Sigmoid colon (tissue), 7 donors: ENCODE data around the gene MAT1A. TPM values are rescaled to one million over a fixed set of nuclear protein-coding genes. Genes with fewer than 3 reads are reported as not detected.
"Not testable (repeated sequence)": the region's sequence is repeated elsewhere in the genome, so short reads cannot be mapped to it uniquely, and the experiment has no call there.

ENCODE experiments used
- DNase-seq: peaks from one replicate; pipeline ENCODE4 v3.0.0-alpha.2; 2019
- H3K27ac ChIP-seq, 4 donors: fragments of 200-600 bp; sonication (generic); one replicate each; pipeline ENCODE4 v1.5.1; 2016 to 2019; ENCODE audit warnings: mild to moderate bottlenecking in 1 of 4
- H3K27me3 ChIP-seq, 3 donors: fragments of 200-600 bp; sonication (generic); one replicate each; pipeline ENCODE4 v1.5.1; 2019; ENCODE audit warnings: mild to moderate bottlenecking in 1 of 3
- H3K36me3 ChIP-seq, 4 donors: fragments of 200-600 bp; sonication (generic); one replicate each; pipeline ENCODE4 v1.5.1; 2016 to 2019
- H3K4me1 ChIP-seq, 4 donors: fragments of 200-600 bp; sonication (generic); one replicate each; pipeline ENCODE4 v1.5.1; 2017 to 2019
- H3K4me3 ChIP-seq, 4 donors: fragments of 200-600 bp; sonication (generic); one replicate each; pipeline ENCODE4 v1.5.1; 2017 to 2019; ENCODE audit warnings: mild to moderate bottlenecking in 2 of 4, moderate library complexity in 1 of 4
- H3K9me3 ChIP-seq, 4 donors: fragments of 200-600 bp in 3 of 4; sonication (generic) in 3 of 4; one replicate each; pipeline versions ENCODE4 v1.5.1 to v1.6.1; 2013 to 2019
- CTCF ChIP-seq, 4 experiments: fragments of 450-650 bp in 3 of 4; fragments of 200-600 bp in 1 of 4; IDR thresholded peaks; one replicate each; pipeline ENCODE4 v1.5.1; 2016 to 2019; ENCODE audit warnings: antibody characterized with exemption in 4 of 4, mild to moderate bottlenecking in 3 of 4, moderate library complexity in 2 of 4
- EP300 ChIP-seq, 4 donors: sonication (generic); formaldehyde crosslinking; IDR thresholded peaks; one replicate each; pipeline ENCODE4 v1.6.1; 2017; ENCODE audit warnings: antibody characterized with exemption in 4 of 4
- POLR2A ChIP-seq, 2 donors: fragments of 450-650 bp; IDR thresholded peaks; one replicate each; pipeline ENCODE4 v1.6.1; 2016; ENCODE audit warnings: antibody characterized with exemption in 2 of 2, mild to moderate bottlenecking in 2 of 2, moderate library complexity in 2 of 2
- POLR2AphosphoS5 ChIP-seq, 4 donors: sonication (generic); formaldehyde crosslinking; IDR thresholded peaks; one replicate each; pipeline ENCODE4 v1.6.1; 2017; ENCODE audit warnings: antibody characterized with exemption in 4 of 4
- WGBS, 2 donors: extraction: QIAGEN DNeasy Blood & Tissue Kit; methylation state at CpG; one replicate each; pipeline ENCODE4 v1.1.7; 2013; 5-methylcytosine and 5-hydroxymethylcytosine counted together
- intact Hi-C: fragments of 100-400 bp; cut with DNase I; formaldehyde crosslinking; loops from one replicate; pipeline ENCODE4 v1.15.1; 2023
- polyA plus RNA-seq, 3 donors: library from polyadenylated mRNA; stranded (reverse); fragments of 200-250 nt; gene quantifications; one replicate each; pipeline ENCODE4 v1.2.3, GENCODE V29; 2013
- total RNA-seq, 4 donors: library from RNA; depleted of rRNA; stranded (reverse); fragments of >200 nt; gene quantifications; one replicate each; pipeline ENCODE4 v1.1.0, GENCODE V29; 2016
- donor health status: healthy with polysubstance abuse.
- donor health status: Bipolar disorder and iron deficiency.
- donor health status: healthy.

MAT1A gene
- total and polyA plus RNA-seq, 7 donors = 0.23 to 0.31 TPM; not detected in 5

GRCh38 chr10:80319725-80320290 is 30.4 kb upstream of the MAT1A start:
- H3K36me3 ChIP-seq = no peaks in the 10 kb centered on the region
- 93% methylated on average over 2 of the region's 2 CpGs for WGBS, 2 donors
- H3K9me3 ChIP-seq = no peaks in the 10 kb centered on the region
- H3K4me1 ChIP-seq = no peaks in the 10 kb centered on the region
- H3K4me3 ChIP-seq = no peak overlapping the region
- H3K27ac ChIP-seq = no peak overlapping the region
- no peaks in the 10 kb centered on the region for H3K27me3 ChIP-seq
- DNase-seq = no peak
- intact Hi-C loops = no loop called here
- TF ChIP-seq CTCF (IDR thresholded peaks at IDR 0.05) (no peak), POLR2A (IDR thresholded peaks at IDR 0.05) (no peak)

- H3K4me3 ChIP-seq = no peak overlapping the region
- H3K4me1 ChIP-seq = no peaks in the 10 kb centered on the region
- H3K27me3 ChIP-seq = no peaks in the 10 kb centered on the region
- intact Hi-C loops = no loop called here
- H3K36me3 ChIP-seq = no peaks in the 10 kb centered on the region
- H3K27ac ChIP-seq = no peak overlapping the region
- 73 to 87% methylated on average over 2 of the region's 2 CpGs for WGBS, 2 donors
- no peaks in the 10 kb centered on the region for H3K9me3 ChIP-seq
- no peak for TF ChIP-seq CTCF (IDR thresholded peaks at IDR 0.05)
- TF ChIP-seq POLR2AphosphoS5 (IDR thresholded peaks at IDR 0.05) = no peak
- DNase-seq = no peak
These were observed 29.9 kb upstream of the MAT1A start for GRCh38 chr10:80319318-80319717.

GRCh38 chr10:80318742-80319141 is 29.3 kb upstream of the MAT1A start:
- no peak overlapping the region for H3K4me3 ChIP-seq
- intact Hi-C loops = no loop called here
- no peaks in the 10 kb centered on the region for H3K4me1 ChIP-seq
- DNase-seq = no peak
- no peaks in the 10 kb centered on the region for H3K27me3 ChIP-seq
- H3K36me3 ChIP-seq = no peaks in the 10 kb centered on the region
- H3K9me3 ChIP-seq = no peaks in the 10 kb centered on the region
- H3K27ac ChIP-seq = no peak overlapping the region
- no peak for TF ChIP-seq EP300 (IDR thresholded peaks at IDR 0.05)
- no peak for TF ChIP-seq POLR2A (IDR thresholded peaks at IDR 0.05)
- no peak for TF ChIP-seq POLR2AphosphoS5 (IDR thresholded peaks at IDR 0.05)
- TF ChIP-seq CTCF (IDR thresholded peaks at IDR 0.05) = no peak

- Histone ChIP-seq H3K27ac (no peak overlapping the region), H3K4me1 (no peaks in the 10 kb centered on the region), H3K36me3 (no peaks in the 10 kb centered on the region), H3K27me3 (no peaks in the 10 kb centered on the region), H3K9me3 (no peaks in the 10 kb centered on the region), H3K4me3 (no peak overlapping the region)
- TF ChIP-seq POLR2AphosphoS5 (IDR thresholded peaks at IDR 0.05) (no peak), CTCF (IDR thresholded peaks at IDR 0.05) (no peak), EP300 (IDR thresholded peaks at IDR 0.05) (no peak), POLR2A (IDR thresholded peaks at IDR 0.05) (no peak)
- no peak for DNase-seq
- WGBS, 2 donors = 91 to 96% methylated on average over 21 of the region's 21 CpGs
- intact Hi-C loops = no loop called here
These were observed 25.9 kb upstream of the MAT1A start for GRCh38 chr10:80315391-80315790.

- Histone ChIP-seq H3K27ac (no peak overlapping the region), H3K9me3 (no peaks in the 10 kb centered on the region), H3K4me3 (no peak overlapping the region), H3K27me3 (no peaks in the 10 kb centered on the region), H3K36me3 (no peaks in the 10 kb centered on the region), H3K4me1 (no peaks in the 10 kb centered on the region)
- intact Hi-C loops = no loop called here
- 77 to 94% methylated on average over 5 of the region's 5 CpGs for WGBS, 2 donors
- DNase-seq = no peak
- no peak for TF ChIP-seq POLR2AphosphoS5 (IDR thresholded peaks at IDR 0.05)
- TF ChIP-seq CTCF (IDR thresholded peaks at IDR 0.05) = no peak
- no peak for TF ChIP-seq POLR2A (IDR thresholded peaks at IDR 0.05)
- TF ChIP-seq EP300 (IDR thresholded peaks at IDR 0.05) = no peak
These were observed 24.1 kb upstream of the MAT1A start for GRCh38 chr10:80313523-80313922.

- H3K27me3 ChIP-seq, H3K4me1 ChIP-seq, H3K27ac ChIP-seq, H3K36me3 ChIP-seq, H3K9me3 ChIP-seq, H3K4me3 ChIP-seq, DNase-seq, intact Hi-C loops: not testable (repeated sequence)
- WGBS, 2 donors = 90 to 93% methylated on average over 3 of the region's 3 CpGs
These were observed 16.5 kb upstream of the MAT1A start for GRCh38 chr10:80305989-80306388.
